ENCODE results near the gene HAO1.

DNA sequence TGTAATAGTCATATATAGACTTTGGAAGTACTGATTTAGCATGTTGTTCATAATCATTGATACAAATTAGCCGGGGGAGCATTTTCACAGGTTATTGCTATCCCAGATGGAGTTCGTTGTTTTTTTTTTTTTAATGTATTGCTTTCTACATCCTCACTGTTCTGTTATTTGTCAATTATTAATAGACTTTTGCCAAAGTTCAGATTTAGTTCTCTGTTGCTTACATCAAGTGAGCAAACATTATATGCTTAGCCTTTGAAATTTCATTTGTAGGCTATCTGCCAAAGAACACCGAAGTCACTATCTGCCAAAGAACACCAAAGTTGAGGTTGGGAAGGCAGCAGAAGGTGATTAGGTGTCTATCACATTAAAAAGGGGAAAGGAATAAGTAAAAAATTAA lies at the start of gene HAO1:
- TF ChIP-seq, protein P1, sequence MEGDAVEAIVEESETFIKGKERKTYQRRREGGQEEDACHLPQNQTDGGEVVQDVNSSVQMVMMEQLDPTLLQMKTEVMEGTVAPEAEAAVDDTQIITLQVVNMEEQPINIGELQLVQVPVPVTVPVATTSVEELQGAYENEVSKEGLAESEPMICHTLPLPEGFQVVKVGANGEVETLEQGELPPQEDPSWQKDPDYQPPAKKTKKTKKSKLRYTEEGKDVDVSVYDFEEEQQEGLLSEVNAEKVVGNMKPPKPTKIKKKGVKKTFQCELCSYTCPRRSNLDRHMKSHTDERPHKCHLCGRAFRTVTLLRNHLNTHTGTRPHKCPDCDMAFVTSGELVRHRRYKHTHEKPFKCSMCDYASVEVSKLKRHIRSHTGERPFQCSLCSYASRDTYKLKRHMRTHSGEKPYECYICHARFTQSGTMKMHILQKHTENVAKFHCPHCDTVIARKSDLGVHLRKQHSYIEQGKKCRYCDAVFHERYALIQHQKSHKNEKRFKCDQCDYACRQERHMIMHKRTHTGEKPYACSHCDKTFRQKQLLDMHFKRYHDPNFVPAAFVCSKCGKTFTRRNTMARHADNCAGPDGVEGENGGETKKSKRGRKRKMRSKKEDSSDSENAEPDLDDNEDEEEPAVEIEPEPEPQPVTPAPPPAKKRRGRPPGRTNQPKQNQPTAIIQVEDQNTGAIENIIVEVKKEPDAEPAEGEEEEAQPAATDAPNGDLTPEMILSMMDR (IDR thresholded peaks at IDR 0.05; ENCODE audit: extremely low read depth in 1 of 2, insufficient read depth in 1 of 2, low read depth in 1 of 2, low read length in 2 of 2), result no peak
- TF ChIP-seq FOS (IDR thresholded peaks at IDR 0.05; ENCODE audit: borderline replicate concordance, insufficient read depth, low read length) (no peak), JUN (IDR thresholded peaks at IDR 0.05; ENCODE audit: borderline replicate concordance, insufficient read depth, insufficient read length, low read depth) (no peak), EZH2 (IDR thresholded peaks at IDR 0.05; ENCODE audit: borderline replicate concordance, low read depth, low read length, severe bottlenecking) (no peak), POLR2AphosphoS5 (IDR thresholded peaks at IDR 0.05; ENCODE audit: insufficient read depth, low read depth, low read length) (no peak), POLR2A (IDR thresholded peaks at IDR 0.05; ENCODE audit: low read depth, low read length) (no peak), MYC (IDR thresholded peaks at IDR 0.05; ENCODE audit: low read depth, low read length) (no peak), GATA2 (IDR thresholded peaks at IDR 0.05; ENCODE audit: insufficient read depth, insufficient read length, low read depth, low read length) (no peak)
- TF ChIP-seq, protein P2, sequence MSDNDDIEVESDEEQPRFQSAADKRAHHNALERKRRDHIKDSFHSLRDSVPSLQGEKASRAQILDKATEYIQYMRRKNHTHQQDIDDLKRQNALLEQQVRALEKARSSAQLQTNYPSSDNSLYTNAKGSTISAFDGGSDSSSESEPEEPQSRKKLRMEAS (IDR thresholded peaks at IDR 0.05; ENCODE audit: insufficient read depth, insufficient read length), result no peak

Measured in endothelial cell of umbilical vein (primary cell).